GM18507 (cell line): ENCODE data around the gene KCNQ1.

Source experiments
- DNase-seq: peaks from one replicate; pipeline ENCODE4 v3.0.0; 2011; ENCODE audit warnings: low read depth; ENCODE audit not compliant: insufficient read length; ENCODE audit errors: extremely low spot score
- FAIRE-seq: peaks from 2 replicates; lab custom pipeline; 2011; peaks lifted over from hg19 to GRCh38; lab: Jason Lieb, UNC

Gene KCNQ1

GRCh38 chr11:2679011-2679676, 234.3 kb downstream of the KCNQ1 start:
- FAIRE-seq (no peak), DNase-seq (no peak)

- DNase-seq (no peak), FAIRE-seq (no peak)
Measured at GRCh38 chr11:2681408-2682145, 236.8 kb downstream of the KCNQ1 start.

- FAIRE-seq (no peak), DNase-seq (no peak)
Measured at GRCh38 chr11:2683806-2684205, 239.0 kb downstream of the KCNQ1 start.

GRCh38 chr11:2684581-2684980, 239.8 kb downstream of the KCNQ1 start:
- no peak for FAIRE-seq
- no peak for DNase-seq

- no peak for FAIRE-seq
- no peak for DNase-seq
Measured at GRCh38 chr11:2685051-2685450, 240.2 kb downstream of the KCNQ1 start.

GRCh38 chr11:2685566-2686359, 241.0 kb downstream of the KCNQ1 start:
- FAIRE-seq (no peak), DNase-seq (no peak)

GRCh38 chr11:2686360-2687222, 241.8 kb downstream of the KCNQ1 start:
- FAIRE-seq, result no peak
- no peak for DNase-seq

- DNase-seq (no peak), FAIRE-seq (no peak)
Measured at GRCh38 chr11:2687223-2687530, 242.4 kb downstream of the KCNQ1 start.

- FAIRE-seq (no peak), DNase-seq (no peak)
Measured at GRCh38 chr11:2687782-2688191, 243.0 kb downstream of the KCNQ1 start.

GRCh38 chr11:2688381-2689231, 243.8 kb downstream of the KCNQ1 start:
- DNase-seq (no peak), FAIRE-seq (no peak)

GRCh38 chr11:2689651-2690575, 245.1 kb downstream of the KCNQ1 start:
- DNase-seq (no peak), FAIRE-seq (no peak)

- DNase-seq, result no peak
- no peak for FAIRE-seq
Measured at GRCh38 chr11:2690596-2691354, 246.0 kb downstream of the KCNQ1 start.

- DNase-seq (no peak), FAIRE-seq (no peak)
Measured at GRCh38 chr11:2691355-2691761, 246.6 kb downstream of the KCNQ1 start.

GRCh38 chr11:2691991-2692875, 247.4 kb downstream of the KCNQ1 start:
- DNase-seq, result no peak
- no peak for FAIRE-seq

- FAIRE-seq (no peak), DNase-seq (no peak)
Measured at GRCh38 chr11:2693271-2694261, 248.8 kb downstream of the KCNQ1 start.
